Measurements from ENCODE around the gene NCAM2. TPM values are rescaled to one million over a fixed set of nuclear protein-coding genes. Genes with fewer than 3 reads are reported as not detected.

NCAM2 gene
- total and polyA plus RNA-seq, 2 of the 4 experiments (the other 2 are of a cell fraction), result 2.7 to 5.0 TPM

GRCh38 chr21:21200103-21200938 lies 202.1 kb downstream of the NCAM2 start:
- BruUV-seq (replicated peaks), result no TSS peak
- in situ Hi-C loops (cut with MboI; ENCODE audit: low sequenced_read_pairs), result no loop called here
- Histone ChIP-seq H3K4me1 (ENCODE audit: control insufficient read depth, insufficient read depth, low read length) (peaks cover 11% of the 10 kb centered on the region), H2AK5ac (ENCODE audit: low read depth, low read length) (no peak overlapping the region), H3K4ac (ENCODE audit: low read depth, low read length) (peak overlapping the region; percentile 97; the same call in 1 of the 2 replicates), H3K27me3 (ENCODE audit: control insufficient read depth, insufficient read depth, low read length) (no peaks in the 10 kb centered on the region), H3K9me1 (ENCODE audit: insufficient read depth, low read length) (no peaks in the 10 kb centered on the region), H4K91ac (ENCODE audit: insufficient read depth, low read depth, low read length) (peak overlapping the region; percentile 58; the same call in 1 of the 2 replicates), H4K20me1 (ENCODE audit: insufficient read depth, low read length) (no peaks in the 10 kb centered on the region), H3K4me2 (ENCODE audit: low read depth, low read length) (peak overlapping the region; percentile 73), H3K79me1 (ENCODE audit: low read depth in 1 of 2, low read length in 2 of 2) (no peaks in the 10 kb centered on the region), H2BK5ac (ENCODE audit: low read depth, low read length, poor library complexity, severe bottlenecking) (peak overlapping the region; percentile 93), H3K9ac (ENCODE audit: low read depth, low read length) (no peak overlapping the region), H3K14ac (replicated peaks; ENCODE audit: low read depth, low read length) (peak overlapping the region; percentile 67), H3K9me3 (ENCODE audit: control insufficient read depth, insufficient read depth, low read length) (no peaks in the 10 kb centered on the region), H2BK20ac (ENCODE audit: low read depth, low read length) (peak overlapping the region; percentile 98), H3K36me3 (ENCODE audit: control insufficient read depth, insufficient read depth, low read length) (no peaks in the 10 kb centered on the region), H3K23ac (ENCODE audit: low read depth, low read length) (peak overlapping the region; percentile 57; the same call in 1 of the 2 replicates), H3K56ac (ENCODE audit: extremely low read depth, insufficient read depth, low read length) (peak overlapping the region; percentile 36; the same call in 1 of the 2 replicates), H4K8ac (ENCODE audit: low read depth in 2 of 2, low read length in 2 of 2) (peak overlapping the region; percentile 24 to 89), H3K18ac (ENCODE audit: low read depth, low read length) (peak overlapping the region; percentile 100), H2BK120ac (ENCODE audit: low read depth, low read length) (peak overlapping the region; percentile 100), H3K4me3 (ENCODE audit: insufficient read depth, low read depth, low read length) (no peak overlapping the region), H2BK15ac (ENCODE audit: low read depth, low read length) (peak overlapping the region; percentile 3; the same call in 1 of the 3 replicates), H2AK9ac (replicated peaks; ENCODE audit: low read depth, low read length, poor library complexity) (no peak overlapping the region), H3K27ac (ENCODE audit: insufficient read depth, low read length) (peak overlapping the region; percentile 96), H2AFZ (replicated peaks; ENCODE audit: low read length, poor library complexity) (no peak overlapping the region), H4K5ac (ENCODE audit: low read depth, low read length) (peak overlapping the region; percentile 67)
- peak; percentile 99 for DNase-seq
- ChIA-PET POLR2A (ENCODE audit: unreplicated experiment) (no interaction called here), CTCF (interaction anchor here (0.6 to 0.9 kb wide), 2 partner anchors 43 to 205 kb away, joined by 3 read pairs; no protein-coding TSS in a partner anchor)
- dilution Hi-C loops (cut with HindIII; ENCODE audit: low sequenced_read_pairs, unreplicated experiment), result no loop called here
- TF ChIP-seq MXI1 (IDR thresholded peaks at IDR 0.05; ENCODE audit: borderline replicate concordance, low read depth, low read length), result no peak
- no peak for TF ChIP-seq RCOR1 (IDR thresholded peaks at IDR 0.05; ENCODE audit: insufficient replicate concordance, low read length)
- TF ChIP-seq NFE2L2 (IDR thresholded peaks at IDR 0.05; ENCODE audit: low read depth, low read length), result no peak
- TF ChIP-seq ELK1 (IDR thresholded peaks at IDR 0.05; ENCODE audit: borderline replicate concordance, low read depth, low read length), result no peak
- TF ChIP-seq POLR2A (IDR thresholded peaks at IDR 0.05; ENCODE audit: low read depth, low read length), result no peak
- TF ChIP-seq SMC3 (IDR thresholded peaks at IDR 0.05; ENCODE audit: low read depth, low read length), result no peak
- TF ChIP-seq FOS (IDR thresholded peaks at IDR 0.05; ENCODE audit: low read depth, low read length), result peak; percentile 94
- TF ChIP-seq RAD21 (IDR thresholded peaks at IDR 0.05; ENCODE audit: low read length), result no peak
- 0 out of 2 replicates have a peak, but pooled peaks have one; percentile 23 for TF ChIP-seq MAFK (IDR thresholded peaks at IDR 0.05; ENCODE audit: low read depth, low read length)
- no peak for TF ChIP-seq CEBPB (IDR thresholded peaks at IDR 0.05; ENCODE audit: low read depth, low read length)
- TF ChIP-seq CHD1 (IDR thresholded peaks at IDR 0.05; ENCODE audit: low read depth, low read length), result no peak
- peak; percentile 63; the same call in 1 of the 2 replicates for TF ChIP-seq BHLHE40 (IDR thresholded peaks at IDR 0.05; ENCODE audit: low read depth, low read length)
- TF ChIP-seq RFX5 (IDR thresholded peaks at IDR 0.05; ENCODE audit: low read depth, low read length), result no peak
- no peak for TF ChIP-seq MAZ (IDR thresholded peaks at IDR 0.05; ENCODE audit: borderline replicate concordance, low read depth, low read length)
- intact Hi-C loops (cut with micrococcal nuclease), result loop anchor here (2.0 kb wide), 1 partner anchor 36 kb away; no protein-coding TSS in a partner anchor
- peak; percentile 86 for ATAC-seq (ENCODE audit: low read depth)
- no CpG with 5 or more reads among the region's 6 CpGs for WGBS, 2 experiments (ENCODE audit: extremely low coverage in 2 of 2, insufficient read length in 1 of 2)
